Measurements from ENCODE around the gene DNMT3B.
"Not testable (repeated sequence)": the region's sequence is repeated elsewhere in the genome, so short reads cannot be mapped to it uniquely, and the experiment has no call there.

The DNMT3B gene

DNA sequence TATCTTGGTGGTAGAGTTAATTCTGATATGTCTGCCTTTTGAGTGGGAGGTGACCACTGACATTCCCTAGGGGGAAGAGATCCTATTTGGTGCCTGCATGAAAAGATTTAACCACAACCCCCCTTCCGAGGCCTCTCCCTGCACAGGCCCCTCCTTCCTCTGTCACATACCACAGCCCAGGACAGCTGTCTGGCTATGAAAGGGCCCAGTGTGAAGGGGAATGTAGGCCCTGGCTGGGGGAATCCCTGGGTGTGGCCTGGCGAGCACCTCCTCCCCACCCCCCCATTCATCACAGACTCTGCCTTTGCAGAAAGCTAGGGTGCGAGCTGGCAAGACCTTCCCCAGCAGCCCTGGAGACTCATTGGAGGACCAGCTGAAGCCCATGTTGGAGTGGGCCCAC, 30.1 kb downstream of the DNMT3B start:
- no peak for DNase-seq

DNA sequence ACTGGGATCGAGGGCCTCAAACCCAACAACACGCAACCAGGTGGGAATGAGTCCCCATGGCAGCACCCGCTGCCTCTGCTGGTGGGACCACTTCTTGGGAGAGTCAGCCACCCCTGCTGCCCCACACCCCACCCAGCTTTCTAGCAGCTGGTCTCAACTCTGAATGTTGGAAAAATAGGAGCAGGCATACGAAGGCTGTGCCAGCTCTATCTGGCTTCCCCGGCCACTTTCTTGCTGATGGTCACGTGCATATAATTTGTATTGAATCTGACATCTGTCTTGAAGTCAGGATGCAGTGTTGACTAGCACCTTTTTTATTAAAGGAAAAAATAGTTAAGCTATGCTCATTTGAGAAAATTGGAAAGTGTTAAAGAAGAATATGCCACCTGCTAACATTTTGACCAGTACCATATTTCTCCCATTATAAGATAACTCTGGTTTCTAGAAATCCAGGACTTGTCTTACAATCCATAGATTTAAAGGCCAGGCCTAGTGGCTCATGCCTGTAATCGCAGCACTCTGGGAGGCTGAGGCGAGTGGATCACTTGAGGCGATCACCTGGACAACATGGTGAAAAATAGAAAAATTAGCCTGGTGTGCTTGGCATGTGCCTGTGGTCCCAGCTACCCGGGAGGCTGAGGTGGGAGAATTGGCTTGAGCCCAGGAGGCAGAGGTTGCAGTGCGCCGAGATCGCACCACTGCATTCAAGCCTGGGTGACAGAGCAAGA, 30.7 kb downstream of the DNMT3B start:
- no peak for DNase-seq

DNA sequence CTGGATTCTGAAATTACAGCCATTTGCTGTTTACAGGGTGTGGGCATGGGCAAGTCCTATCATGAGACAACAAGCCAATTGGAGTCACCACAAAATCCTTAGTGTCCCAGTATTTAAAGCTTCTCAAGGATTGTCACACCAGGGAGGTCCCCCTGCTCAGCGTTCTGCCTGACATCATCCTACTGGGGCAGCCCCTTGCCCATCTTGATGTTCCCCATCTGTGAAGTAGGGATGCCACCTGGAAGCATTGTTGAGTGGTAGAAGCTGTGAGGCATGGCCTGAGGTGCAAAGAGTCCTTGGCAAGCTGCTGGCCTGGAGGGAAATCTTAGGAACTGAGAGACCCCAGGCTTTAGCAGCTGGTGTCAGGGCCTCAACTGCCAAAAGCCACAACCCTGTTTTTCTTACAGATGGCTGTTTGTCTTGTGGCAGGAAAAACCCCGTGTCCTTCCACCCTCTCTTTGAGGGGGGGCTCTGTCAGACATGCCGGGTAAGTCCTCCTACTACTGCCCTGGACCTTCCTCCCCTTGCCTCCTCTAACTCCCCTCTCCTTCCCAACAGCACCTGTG, 34.3 kb downstream of the DNMT3B start:
- no peak for DNase-seq

DNA sequence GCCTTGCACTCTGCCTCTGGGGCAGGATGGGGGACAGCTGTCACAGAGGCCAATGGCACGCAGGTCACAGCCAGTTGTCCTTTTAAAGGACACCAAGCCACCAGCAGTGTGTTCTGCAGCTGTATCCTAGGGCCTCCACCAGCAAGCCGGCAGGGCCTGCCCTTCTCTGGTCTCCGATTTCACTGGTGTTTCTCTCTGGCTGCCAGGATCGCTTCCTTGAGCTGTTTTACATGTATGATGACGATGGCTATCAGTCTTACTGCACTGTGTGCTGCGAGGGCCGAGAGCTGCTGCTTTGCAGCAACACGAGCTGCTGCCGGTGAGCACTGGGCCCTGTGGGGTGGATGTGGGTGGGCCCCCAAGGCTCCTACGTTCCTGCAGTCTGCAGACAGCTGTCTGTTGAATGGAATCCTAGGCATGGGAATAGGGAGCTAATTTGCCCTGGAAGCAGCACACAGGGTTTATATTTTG, 34.8 kb downstream of the DNMT3B start:
- no peak for DNase-seq

DNA sequence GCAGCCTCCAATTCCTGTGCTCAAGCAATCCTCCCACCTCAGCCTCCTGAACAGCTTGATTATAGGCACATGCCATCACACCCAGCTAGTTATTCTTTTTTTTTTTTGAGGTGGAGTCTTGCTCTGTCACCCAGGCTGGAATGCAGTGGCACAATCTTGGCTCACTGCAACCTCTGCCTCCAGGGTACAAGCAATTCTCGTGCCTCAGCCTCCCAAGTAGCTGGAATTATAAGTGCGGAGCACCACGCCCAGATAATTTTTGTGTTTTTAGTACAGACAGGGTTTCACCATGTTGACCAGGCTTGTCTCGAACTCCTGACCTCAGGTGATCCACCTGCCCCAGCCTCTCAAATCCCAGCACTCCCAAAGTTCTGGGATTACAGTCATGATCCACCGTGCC, 35.4 kb downstream of the DNMT3B start:
- DNase-seq, result not testable (repeated sequence)

DNA sequence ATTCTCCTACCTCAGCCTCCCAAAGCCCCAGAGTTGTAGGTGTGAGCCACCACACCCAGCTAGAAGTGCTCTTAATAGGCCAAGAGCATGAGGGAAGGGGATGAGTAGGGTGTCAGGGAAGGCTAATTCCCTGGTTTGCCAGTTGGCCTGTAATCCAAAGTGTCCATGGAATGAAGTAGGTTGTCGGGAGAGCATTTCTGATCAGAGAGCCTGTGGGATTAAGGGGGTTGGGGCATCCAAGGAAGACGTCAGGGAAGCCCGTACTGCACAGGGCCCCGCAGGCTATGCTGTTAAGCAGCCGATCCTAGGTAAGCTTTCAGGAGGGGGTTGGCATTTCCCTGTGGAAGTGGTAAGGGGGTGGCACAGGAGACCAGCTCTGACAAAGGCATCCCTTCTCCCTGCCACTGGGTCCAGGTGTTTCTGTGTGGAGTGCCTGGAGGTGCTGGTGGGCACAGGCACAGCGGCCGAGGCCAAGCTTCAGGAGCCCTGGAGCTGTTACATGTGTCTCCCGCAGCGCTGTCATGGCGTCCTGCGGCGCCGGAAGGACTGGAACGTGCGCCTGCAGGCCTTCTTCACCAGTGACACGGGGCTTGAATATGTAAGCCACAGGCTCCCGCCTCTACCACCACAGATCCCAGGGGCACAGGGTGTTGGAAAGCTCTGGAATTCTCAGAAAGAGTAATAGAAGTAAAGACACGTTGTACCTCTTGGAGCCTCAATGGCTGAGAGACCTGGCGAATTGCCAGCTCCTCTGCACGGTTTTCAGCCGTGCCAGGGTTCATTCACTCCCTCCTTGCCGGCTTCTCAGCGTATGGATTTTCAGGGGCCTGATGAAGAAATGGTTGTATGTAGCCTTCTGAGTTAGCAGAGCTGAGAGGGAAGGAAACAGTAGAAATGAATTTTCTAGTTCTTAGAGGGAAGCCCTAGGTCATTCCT, 36.1 kb downstream of the DNMT3B start:
- DNase-seq, result no peak

DNA sequence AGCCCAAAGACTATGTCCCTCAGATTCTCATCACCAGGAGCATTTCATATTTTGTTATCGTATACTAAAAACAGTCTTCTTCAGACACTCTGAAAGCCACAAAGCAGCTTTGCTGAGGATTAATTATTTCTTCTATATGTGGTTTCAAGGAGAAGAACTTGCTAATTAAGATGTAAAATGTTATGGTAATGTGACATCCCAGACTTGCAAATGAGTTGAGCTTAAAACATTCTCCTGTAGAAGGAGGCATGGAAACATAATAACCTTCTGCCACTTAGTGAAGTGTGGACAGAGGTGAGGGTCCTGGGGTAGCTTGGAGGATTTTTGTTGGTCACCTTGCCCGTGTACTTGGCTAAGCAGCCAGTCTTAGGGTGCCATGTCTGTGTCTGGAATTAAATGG, 40.9 kb downstream of the DNMT3B start:
- DNase-seq, result no peak

DNA sequence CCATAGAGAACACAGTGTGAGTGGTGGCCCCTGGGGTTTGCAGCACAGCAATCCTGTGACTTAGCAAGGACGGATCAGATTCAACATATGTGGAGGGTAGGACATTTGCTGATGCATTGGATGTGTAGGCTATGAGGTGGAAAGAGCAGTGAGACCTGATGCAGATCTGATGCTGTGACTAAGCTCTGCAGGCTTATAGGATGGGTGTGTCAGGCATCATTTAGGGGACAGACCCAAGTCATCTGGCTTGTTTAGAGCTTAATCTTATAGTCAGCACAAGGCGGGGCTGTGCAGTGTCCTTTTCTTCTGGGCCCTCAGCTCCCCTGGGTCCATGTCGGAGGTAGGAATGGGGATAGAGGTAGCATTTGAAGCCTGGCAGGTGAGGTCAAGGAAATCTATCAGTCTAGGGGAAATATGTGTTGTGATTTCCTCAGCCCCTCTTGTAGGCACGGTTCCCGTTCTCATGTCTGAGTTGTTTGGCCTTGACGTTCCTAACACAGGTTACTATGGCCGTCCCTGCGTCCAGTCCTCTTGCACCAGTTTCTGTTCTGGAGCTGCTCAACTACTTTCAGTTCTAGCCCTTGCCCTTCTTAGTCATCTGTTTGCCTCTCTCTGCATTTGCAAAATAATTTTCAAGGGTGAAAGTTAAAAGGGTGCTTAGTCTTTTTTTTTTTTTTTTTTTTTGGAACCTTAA, 42.0 kb downstream of the DNMT3B start:
- DNase-seq, result no peak

DNA sequence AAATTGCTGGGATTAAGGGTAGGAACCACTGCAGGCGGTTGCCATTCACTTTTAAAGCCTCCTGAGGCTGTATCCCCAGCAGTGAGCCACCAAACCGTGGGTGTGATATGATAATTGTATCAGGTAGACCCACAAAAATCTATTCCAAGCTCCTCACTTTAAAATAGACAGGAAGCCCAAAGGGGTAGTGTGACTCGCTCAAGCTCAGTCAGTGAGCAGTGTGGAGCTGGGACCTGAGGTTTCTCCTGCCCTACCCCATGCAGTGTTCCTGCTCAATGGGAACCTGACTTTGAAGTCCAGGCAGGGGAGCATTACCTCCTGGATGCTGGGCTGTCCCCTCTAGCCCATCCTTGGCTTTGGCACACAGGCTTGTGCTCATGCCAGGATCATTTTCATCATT, 42.6 kb downstream of the DNMT3B start:
- no peak for DNase-seq

DNA sequence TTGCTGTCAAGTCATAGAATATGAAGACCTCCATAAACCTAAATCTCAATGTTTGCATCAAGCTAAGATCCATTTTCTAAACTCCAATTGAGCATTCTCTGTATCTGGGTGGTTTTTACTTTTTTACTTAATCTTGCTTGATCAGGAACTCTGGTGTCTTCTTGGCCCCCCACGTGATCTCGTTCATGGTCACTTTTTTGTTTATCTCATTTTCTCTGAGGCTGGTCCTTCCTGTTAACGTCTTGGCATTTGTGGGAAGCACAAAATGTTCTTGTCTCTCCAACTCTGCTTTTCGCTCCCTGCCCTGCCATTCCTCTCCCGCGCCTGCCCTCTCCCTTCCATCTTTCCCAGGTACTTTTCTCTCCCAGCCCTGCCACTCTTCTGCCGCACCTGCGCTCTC, 43.5 kb downstream of the DNMT3B start:
- no peak for DNase-seq

DNA sequence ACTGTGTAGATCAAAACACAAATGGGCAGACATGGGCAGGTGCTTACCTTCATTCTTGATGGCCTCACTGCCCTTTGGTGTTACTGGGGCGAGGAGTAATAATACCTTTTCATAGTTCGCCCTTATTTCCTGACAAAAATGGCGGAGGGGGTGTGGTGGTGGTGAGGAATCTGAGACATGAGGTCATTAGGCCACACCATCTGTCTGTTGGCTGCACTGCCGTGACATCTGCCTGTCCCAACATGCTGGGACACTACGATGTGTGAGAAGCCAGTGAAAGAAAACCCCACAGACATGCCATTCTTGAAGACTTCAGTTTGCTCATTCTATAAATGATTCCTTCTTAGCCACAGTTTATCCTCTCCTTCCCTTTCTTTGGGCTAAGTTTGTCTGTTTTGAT, 44.2 kb downstream of the DNMT3B start:
- no peak for DNase-seq

DNA sequence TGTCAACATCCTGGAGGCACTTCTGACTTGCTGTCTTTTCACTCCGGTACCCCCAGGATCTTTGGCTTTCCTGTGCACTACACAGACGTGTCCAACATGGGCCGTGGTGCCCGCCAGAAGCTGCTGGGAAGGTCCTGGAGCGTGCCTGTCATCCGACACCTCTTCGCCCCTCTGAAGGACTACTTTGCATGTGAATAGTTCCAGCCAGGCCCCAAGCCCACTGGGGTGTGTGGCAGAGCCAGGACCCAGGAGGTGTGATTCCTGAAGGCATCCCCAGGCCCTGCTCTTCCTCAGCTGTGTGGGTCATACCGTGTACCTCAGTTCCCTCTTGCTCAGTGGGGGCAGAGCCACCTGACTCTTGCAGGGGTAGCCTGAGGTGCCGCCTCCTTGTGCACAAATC, 45.5 kb downstream of the DNMT3B start:
- no peak for DNase-seq

DNA sequence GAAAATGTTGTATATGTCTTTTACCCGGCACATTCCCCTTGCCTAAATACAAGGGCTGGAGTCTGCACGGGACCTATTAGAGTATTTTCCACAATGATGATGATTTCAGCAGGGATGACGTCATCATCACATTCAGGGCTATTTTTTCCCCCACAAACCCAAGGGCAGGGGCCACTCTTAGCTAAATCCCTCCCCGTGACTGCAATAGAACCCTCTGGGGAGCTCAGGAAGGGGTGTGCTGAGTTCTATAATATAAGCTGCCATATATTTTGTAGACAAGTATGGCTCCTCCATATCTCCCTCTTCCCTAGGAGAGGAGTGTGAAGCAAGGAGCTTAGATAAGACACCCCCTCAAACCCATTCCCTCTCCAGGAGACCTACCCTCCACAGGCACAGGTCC, 46.3 kb downstream of the DNMT3B start:
- no peak for DNase-seq

DNA sequence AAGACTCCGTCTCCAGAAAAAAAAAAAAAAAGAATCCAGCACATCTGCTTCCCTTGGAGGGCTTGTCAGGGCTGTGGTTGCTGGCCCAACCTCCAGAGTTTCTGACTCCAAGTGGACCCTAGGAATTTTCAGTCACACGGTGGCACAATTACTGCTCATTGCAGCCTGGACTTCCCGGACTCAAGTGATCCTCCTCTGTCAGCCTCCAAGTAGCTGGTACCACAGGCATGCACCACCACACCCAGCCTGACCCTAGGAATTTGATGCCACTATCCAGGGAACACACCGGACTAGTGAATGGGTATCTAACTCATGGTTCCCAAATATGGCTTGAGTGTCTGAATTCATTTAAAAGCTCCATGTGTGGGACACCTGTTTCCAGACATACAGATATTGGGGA, 47.7 kb downstream of the DNMT3B start:
- DNase-seq, result no peak

DNA sequence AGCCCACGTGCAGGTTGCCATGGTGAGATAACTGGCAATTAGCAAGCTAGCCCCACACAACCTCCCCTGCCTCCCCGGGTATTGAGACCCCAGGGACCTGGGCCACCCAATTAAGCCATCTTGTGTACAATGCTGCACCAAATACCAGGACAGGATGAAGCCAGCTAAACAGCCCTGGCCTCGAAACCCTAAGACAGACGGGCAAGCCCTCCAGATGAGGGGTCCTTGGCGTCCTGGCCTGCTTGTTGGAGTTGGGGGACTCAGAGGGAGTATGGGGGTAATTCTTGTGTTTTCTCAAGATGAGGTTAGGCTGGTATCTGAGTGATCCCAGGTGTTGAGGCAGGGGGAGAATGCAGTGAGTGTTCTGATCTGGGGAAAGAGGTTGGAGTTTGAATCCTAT, 48.8 kb downstream of the DNMT3B start:
- DNase-seq, result no peak

DNA sequence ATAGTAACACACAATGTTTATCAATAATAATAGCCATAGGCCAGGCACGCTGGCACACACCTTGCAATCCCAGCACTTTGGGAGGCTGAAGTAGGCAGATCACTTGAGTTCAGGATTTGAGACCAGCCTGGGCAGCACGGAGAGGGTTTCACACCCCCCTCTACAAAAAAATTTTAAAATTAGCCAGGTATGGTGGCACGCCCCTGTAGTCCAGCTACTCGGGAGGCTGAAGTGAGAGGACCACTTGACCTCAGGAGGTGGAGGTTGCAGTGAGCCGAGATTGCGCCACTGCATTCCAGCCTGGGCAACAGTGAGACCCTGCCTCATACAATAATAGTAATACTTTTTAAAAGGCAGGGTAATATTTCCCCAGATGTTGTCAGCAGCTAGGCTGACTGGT, 49.7 kb downstream of the DNMT3B start:
- DNase-seq, result no peak

DNA sequence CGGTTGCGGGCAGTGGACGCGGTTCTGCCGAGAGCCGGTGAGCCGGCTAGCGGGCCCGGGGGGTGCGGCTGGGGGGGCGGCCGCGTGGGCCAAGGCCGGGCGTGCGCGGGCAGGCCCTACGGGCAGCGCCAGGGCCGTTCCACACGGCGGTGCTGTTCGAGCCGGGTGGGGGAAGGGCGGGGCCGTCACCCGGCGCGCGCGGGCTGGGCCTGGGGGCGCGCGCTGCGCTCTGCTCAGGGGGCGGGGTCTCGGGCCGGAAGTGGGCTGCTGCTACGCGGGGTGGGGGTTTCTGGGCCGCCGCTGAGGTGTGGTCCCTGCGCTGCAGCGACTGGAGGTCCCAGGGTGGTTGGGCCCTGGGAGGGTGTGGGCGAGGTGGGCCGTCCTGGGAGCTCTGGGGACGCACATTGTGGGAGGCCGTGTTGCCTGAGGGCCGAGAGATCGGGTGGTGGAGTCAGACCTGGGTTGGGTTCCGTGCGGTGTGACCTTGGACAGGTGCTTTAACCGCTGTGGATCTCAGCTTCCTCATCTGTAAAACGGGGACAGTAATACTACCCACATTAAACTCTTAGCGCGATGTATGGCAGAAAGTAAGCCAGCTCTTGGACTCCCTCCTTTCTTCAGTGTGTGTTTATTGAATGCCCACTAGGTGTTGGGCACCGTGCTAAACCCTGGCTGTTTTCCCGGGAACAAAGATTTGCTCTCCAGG, 58.0 kb downstream of the DNMT3B start:
- peak; percentile 79 for DNase-seq

DNA sequence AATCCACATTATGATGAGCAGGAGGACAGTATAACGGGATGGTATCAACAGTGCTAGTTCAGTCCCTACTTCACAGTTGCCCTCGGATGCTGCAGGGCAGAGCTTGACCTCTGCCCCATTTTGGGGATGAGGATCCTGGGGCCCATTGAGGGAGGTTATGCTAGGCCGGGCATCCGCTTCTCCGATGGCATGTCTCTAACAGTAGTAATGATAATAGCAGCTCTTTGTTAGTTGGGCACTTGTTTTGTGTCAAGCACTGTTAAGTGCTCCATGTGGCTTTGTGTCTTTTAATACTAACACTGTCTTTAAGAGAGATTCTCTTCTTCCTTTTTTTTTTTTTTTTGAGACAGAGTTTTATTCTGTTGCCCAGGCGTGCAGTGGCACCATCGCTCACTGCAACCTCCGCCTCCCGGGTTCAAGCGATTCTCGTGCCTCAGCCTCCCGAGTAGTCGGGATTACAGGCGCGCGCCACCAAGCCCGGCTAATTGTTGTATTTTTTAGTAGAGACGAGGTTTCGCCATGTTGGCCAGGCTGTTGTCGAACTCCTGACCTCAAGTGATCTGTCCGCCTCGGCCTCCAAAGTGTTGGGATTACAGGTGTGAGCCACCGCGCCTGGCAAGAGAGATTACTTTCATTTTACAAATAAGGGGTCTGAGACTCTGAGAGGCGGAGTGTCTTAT, 58.7 kb downstream of the DNMT3B start:
- DNase-seq, result no peak

DNA sequence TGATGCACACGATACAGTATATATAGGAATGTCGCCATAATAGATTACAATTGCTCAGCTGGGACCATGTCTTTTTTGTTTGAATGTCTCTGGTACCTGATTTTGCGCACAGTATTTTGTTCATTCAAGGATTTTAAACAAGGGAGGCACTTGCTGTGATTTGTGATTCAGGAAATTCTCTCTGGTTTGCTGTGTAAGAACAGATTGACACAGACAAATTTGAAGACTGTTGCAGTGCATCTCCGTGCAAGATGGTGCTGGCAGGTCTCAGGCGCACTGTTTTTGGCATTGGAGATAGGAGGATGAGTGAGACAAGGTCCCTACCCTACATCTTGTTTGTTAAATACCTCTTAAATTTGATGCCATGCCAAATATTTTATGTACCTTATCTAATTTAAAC, 60.0 kb downstream of the DNMT3B start:
- no peak for DNase-seq

DNA sequence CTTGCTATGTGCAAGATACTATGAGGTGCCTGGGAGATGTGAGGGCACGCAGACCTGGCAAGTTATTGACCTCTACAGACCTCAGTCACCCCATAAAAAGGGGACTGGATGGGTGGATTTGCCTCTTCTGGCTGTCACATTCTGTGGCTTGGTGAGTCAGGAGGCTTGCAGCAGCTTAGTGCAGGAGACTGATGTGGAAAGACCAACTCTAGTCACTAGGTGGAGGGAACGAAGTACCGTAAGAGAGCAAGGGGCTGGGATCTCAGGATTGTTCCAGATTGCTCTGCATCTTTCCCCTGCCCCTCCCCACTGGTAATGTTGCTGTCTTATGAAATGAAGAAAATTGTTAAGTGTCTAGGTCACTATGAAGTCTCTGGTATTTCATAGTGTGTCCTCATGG, 60.9 kb downstream of the DNMT3B start:
- no peak for DNase-seq

DNA sequence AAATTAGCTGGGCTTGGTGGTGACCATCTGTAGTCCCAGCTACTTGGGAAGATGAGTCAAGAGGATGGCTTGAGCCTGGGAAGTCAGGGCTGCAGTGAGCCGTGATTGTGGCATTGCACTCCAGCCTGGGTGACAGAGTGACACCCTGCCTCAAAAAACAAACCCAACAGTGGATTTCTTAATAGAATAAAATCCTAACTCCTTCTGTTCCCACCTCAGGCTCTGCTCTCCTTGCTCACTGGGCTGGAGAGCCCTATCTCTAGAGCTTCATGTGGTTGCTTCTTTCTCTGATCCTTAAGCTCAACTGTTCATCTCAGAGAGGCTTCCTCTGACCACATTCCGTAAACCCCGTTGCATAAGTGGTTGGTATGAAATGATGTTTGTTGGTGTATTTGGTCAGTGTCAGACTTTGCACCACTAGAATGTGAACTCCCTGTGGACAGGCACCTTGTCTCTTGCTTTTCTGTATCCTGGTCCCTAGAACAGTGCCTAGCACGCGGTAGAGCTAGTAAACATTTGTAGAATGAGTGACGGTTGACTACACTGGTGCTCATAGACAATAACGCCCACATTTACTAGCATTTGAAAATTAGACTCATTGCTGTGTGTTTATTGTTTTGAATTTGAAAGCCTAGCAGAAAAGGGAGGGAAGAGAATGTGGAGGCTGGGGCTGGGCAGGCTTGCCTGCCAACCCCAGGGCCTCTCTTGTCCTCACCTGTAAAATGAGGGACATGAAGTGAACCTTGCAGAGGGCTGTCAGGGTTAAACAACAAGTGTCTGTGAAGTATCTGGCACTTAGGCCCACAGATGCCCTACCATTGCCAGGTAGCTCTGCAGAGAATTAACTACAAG, 61.8 kb downstream of the DNMT3B start:
- DNase-seq, result no peak
